NCI-H128 (cell line): ENCODE measurements around the gene RPP25L.
A peak's percentile ranks its signal among the peaks of the same experiment; 100 is the strongest.

ENCODE experiments used
- DNase-seq: peaks from one replicate; lab custom pipeline; 2025; ENCODE audit not compliant: unreplicated experiment; lab: John Stamatoyannopoulos, UW

RPP25L gene

GRCh38 chr9:34612788-34613390 is 992 bp upstream of the RPP25L start:
- peak; percentile 79 for DNase-seq

GRCh38 chr9:34611251-34611810 is 566 bp downstream of the RPP25L start:
- no peak for DNase-seq

- DNase-seq: no peak
Observed at GRCh38 chr9:34610434-34611206, 1.3 kb downstream of the RPP25L start.

- DNase-seq: no peak
Observed at GRCh38 chr9:34607331-34607730, 4.6 kb downstream of the RPP25L start.

- DNase-seq: no peak
Observed at GRCh38 chr9:34606905-34607304, 5.0 kb downstream of the RPP25L start.

- no peak for DNase-seq
Observed at GRCh38 chr9:34606190-34606589, 5.7 kb downstream of the RPP25L start.

GRCh38 chr9:34603610-34604231 is 8.2 kb downstream of the RPP25L start:
- peak; percentile 76 for DNase-seq

- DNase-seq: no peak
Observed at GRCh38 chr9:34601937-34602573, 9.8 kb downstream of the RPP25L start.

GRCh38 chr9:34600908-34601307 is 11.0 kb downstream of the RPP25L start:
- DNase-seq: no peak

- no peak for DNase-seq
Observed at GRCh38 chr9:34599546-34599945, 12.4 kb downstream of the RPP25L start.

GRCh38 chr9:34594177-34594576 is 17.7 kb downstream of the RPP25L start:
- DNase-seq: no peak

GRCh38 chr9:34592895-34593601 is 18.8 kb downstream of the RPP25L start:
- no peak for DNase-seq

- DNase-seq: no peak
Observed at GRCh38 chr9:34591917-34592866, 19.7 kb downstream of the RPP25L start.

GRCh38 chr9:34591248-34591916 is 20.5 kb downstream of the RPP25L start:
- DNase-seq: peak; percentile 67

GRCh38 chr9:34590381-34591247 is 21.3 kb downstream of the RPP25L start:
- no peak for DNase-seq

- DNase-seq: no peak
Observed at GRCh38 chr9:34589636-34590380, 22.1 kb downstream of the RPP25L start, which contains the start of gene CNTFR. Gene CNTFR, minus strand, starts transcription at chr9:34589724. Its CDS starts 20,743 bp downstream, at chr9:34568981.
